Heart left ventricle (tissue), 16 donors: ENCODE data around the gene ITIH2. TPM values are rescaled to one million over a fixed set of nuclear protein-coding genes. Genes with fewer than 3 reads are reported as not detected.

Source experiments
- ATAC-seq, 4 donors: fragments of 200-7000 bp; cut with Tn5 transposase; one replicate each; pipeline ENCODE4 v1.9.1; 2020 to 2022; ENCODE audit warnings: moderate library complexity in 4 of 4, mild to moderate bottlenecking in 3 of 4, moderate number of reproducible peaks in 1 of 4
- DNase-seq, 5 donors: peaks; one replicate each; pipeline ENCODE4 v3.0.0-alpha.2; 2020
- H3K27ac ChIP-seq, 12 donors: fragments of 200-600 bp; sonication (generic) in 4 of 12; one replicate each; pipeline versions ENCODE4 v1.5.0 to v1.8.0; 2016 to 2022; ENCODE audit warnings: mild to moderate bottlenecking in 2 of 12
- H3K27me3 ChIP-seq, 9 donors: fragments of 200-600 bp; sonication (generic) in 2 of 9; one replicate each; pipeline versions ENCODE4 v1.5.1 to v1.8.0; 2016 to 2022; ENCODE audit warnings: mild to moderate bottlenecking in 3 of 9
- H3K36me3 ChIP-seq, 9 donors: fragments of 200-600 bp; sonication (generic) in 2 of 9; one replicate each; pipeline versions ENCODE4 v1.5.0 to v1.8.0; 2018 to 2022; ENCODE audit warnings: mild to moderate bottlenecking in 2 of 9
- H3K4me1 ChIP-seq, 12 donors: fragments of 200-600 bp; sonication (generic) in 4 of 12; one replicate each; pipeline versions ENCODE4 v1.5.0 to v1.8.0; 2016 to 2022; ENCODE audit warnings: mild to moderate bottlenecking in 3 of 12
- H3K4me3 ChIP-seq, 12 donors: fragments of 200-600 bp; sonication (generic) in 4 of 12; one replicate each; pipeline versions ENCODE4 v1.5.0 to v1.8.0; 2017 to 2022; ENCODE audit warnings: mild to moderate bottlenecking in 9 of 12, moderate library complexity in 4 of 12
- H3K9me3 ChIP-seq, 12 donors: fragments of 200-600 bp; sonication (generic) in 4 of 12; one replicate each; pipeline versions ENCODE4 v1.5.0 to v1.8.0; 2016 to 2022; ENCODE audit warnings: mild to moderate bottlenecking in 1 of 12
- CTCF ChIP-seq, 12 donors: fragments of 200-600 bp; sonication (generic) in 4 of 12; IDR thresholded peaks; one replicate each; pipeline versions ENCODE4 v1.5.0 to v1.8.0; 2018 to 2022; ENCODE audit warnings: antibody characterized with exemption in 12 of 12, mild to moderate bottlenecking in 5 of 12
- POLR2A ChIP-seq, 2 donors: fragments of 450-650 bp; IDR thresholded peaks; one replicate each; pipeline ENCODE4 v1.6.1; 2017; ENCODE audit warnings: antibody characterized with exemption in 2 of 2, mild to moderate bottlenecking in 2 of 2, moderate library complexity in 2 of 2
- WGBS, 4 donors: extraction: QIAGEN DNeasy Blood & Tissue Kit in 2 of 4; methylation state at CpG; one replicate each; pipeline versions ENCODE4 v1.1.5 to v1.1.7; 2013 to 2018; 5-methylcytosine and 5-hydroxymethylcytosine counted together
- intact Hi-C, 10 donors: fragments of 100-400 bp; cut with DNase I; formaldehyde crosslinking; loops; one replicate each; pipeline versions ENCODE4 v1.11.1 to v1.14.2; 2022
- polyA plus RNA-seq, 2 donors: library from polyadenylated mRNA; stranded (reverse); fragments of 200-250 nt; gene quantifications; one replicate each; pipeline ENCODE4 v1.2.3, GENCODE V29; 2013
- total RNA-seq, 9 donors: library from RNA; depleted of rRNA in 2 of 9; stranded (reverse); fragments of >200 nt in 2 of 9; fragmentation: NEBNext Ultra II Directional in 3 of 9; extraction: Animal tissue kit (Norgen Biotek cat#: 25700) in 3 of 9; gene quantifications; one replicate each; pipeline versions ENCODE4 v1.1.0 to v1.2.4, GENCODE V29; 2016 to 2023
- donor health status: ischemic (EF 13 %, LVEDD 7.1; RV severe dilation, severe dysfunction).
- donor health status: healthy with polysubstance abuse.
- donor health status: DM: no; HTN: yes; CAD: no.
- donor health status: DM: no; HTN: no; CAD: no.
- donor health status: ischemic (EF 25% LVEDD 6.9; RV normal size, moderate dysfunction).
- donor health status: ischemic (EF 25% LVEDD 5.7; RV mildly dilated, moderate dysfunction).
- donor health status: healthy.
- donor health status: DM: yes; HTN: yes; CAD: no.
- donor health status: ischemic (EF 35%, LVEDD 5.7; RV mildly dilated, moderate dysfunction).
- donor health status: nonischemic (EF 11% LVEDD 7.7; RV severe dilation, severe dysfunction).
- donor health status: DM: yes; HTN: yes; CAD: no.
- donor health status: PGD.
- donor health status: ischemic (EF 29% LVEDD 5.4; RV normal size, mild dysfunction).
- donor health status: nonischemic (EF 23%, LVEDD 6.1; RV moderate dilation, normal function).

ITIH2 gene
- total and polyA plus RNA-seq, 11 donors, result not detected

GRCh38 chr10:7797582-7797981 is 94.5 kb downstream of the ITIH2 start:
- intact Hi-C loops, result loop anchor here in 1 of 10 donors (2.0 kb wide), 1 partner anchor 19 kb away; no protein-coding TSS in a partner anchor
- H3K27me3 ChIP-seq, result no peaks in the 10 kb centered on the region
- TF ChIP-seq CTCF (IDR thresholded peaks at IDR 0.05), result no peak
- no peak for TF ChIP-seq POLR2A (IDR thresholded peaks at IDR 0.05)
- DNase-seq (peak in 4 of 5 donors; percentile 59 to 70 (median 66)), ATAC-seq (peak; percentile 80 to 94 (median 84))
- no peak overlapping the region for H3K4me3 ChIP-seq
- H3K4me1 ChIP-seq, result peaks cover 0 to 60% (median 27%) of the 10 kb centered on the region in 12 donors
- peak overlapping the region in 9 of 12 donors; percentile 47 to 84 (median 71) for H3K27ac ChIP-seq
- peaks cover 0 to 68% (median 58%) of the 10 kb centered on the region in 9 donors for H3K36me3 ChIP-seq
- 35 to 47% (median 41%) methylated on average over 6 of the region's 6 CpGs for WGBS, 4 donors
- H3K9me3 ChIP-seq, result no peaks in the 10 kb centered on the region

Other genes starting within 250 kb of the ITIH2 start
- 10 to 100 TPM in 5 of 9 donors, 1 to 10 TPM in 4; 2.9 to 20.4 (median 12.3) TPM for gene ITIH5, start 36.4 kb upstream of the ITIH2 start, total RNA-seq
- gene ITIH5, start 36.4 kb upstream of the ITIH2 start, polyA plus RNA-seq, result 1 to 10 TPM; 2.7 to 3.1 TPM
- 10 to 100 TPM in 1 of 9 donors, 1 to 10 TPM in 8; 2.5 to 10.7 (median 5.7) TPM for gene KIN, start 84.7 kb downstream of the ITIH2 start, total RNA-seq
- gene KIN, start 84.7 kb downstream of the ITIH2 start, polyA plus RNA-seq, result 1 to 10 TPM; 5.5 to 8.1 TPM
- gene ATP5F1C, start 84.9 kb downstream of the ITIH2 start, total RNA-seq, result 1,000 to 10,000 TPM in 1 of 9 donors, 100 to 1,000 TPM in 8; 492 to 1,259 (median 784) TPM
- 1,000 to 10,000 TPM in 1 of 2 donors, 100 to 1,000 TPM in 1; 963 to 1,062 TPM for gene ATP5F1C, start 84.9 kb downstream of the ITIH2 start, polyA plus RNA-seq
- 10 to 100 TPM in 6 of 9 donors, 1 to 10 TPM in 3; 5.9 to 14.0 (median 12.4) TPM for gene TAF3, start 115.2 kb downstream of the ITIH2 start, total RNA-seq
- 1 to 10 TPM; 5.7 to 6.8 TPM for gene TAF3, start 115.2 kb downstream of the ITIH2 start, polyA plus RNA-seq